Measurements from ENCODE around the gene ALDH3B2.
"Not testable (repeated sequence)": the region's sequence is repeated elsewhere in the genome, so short reads cannot be mapped to it uniquely, and the experiment has no call there.

ALDH3B2 gene

DNA sequence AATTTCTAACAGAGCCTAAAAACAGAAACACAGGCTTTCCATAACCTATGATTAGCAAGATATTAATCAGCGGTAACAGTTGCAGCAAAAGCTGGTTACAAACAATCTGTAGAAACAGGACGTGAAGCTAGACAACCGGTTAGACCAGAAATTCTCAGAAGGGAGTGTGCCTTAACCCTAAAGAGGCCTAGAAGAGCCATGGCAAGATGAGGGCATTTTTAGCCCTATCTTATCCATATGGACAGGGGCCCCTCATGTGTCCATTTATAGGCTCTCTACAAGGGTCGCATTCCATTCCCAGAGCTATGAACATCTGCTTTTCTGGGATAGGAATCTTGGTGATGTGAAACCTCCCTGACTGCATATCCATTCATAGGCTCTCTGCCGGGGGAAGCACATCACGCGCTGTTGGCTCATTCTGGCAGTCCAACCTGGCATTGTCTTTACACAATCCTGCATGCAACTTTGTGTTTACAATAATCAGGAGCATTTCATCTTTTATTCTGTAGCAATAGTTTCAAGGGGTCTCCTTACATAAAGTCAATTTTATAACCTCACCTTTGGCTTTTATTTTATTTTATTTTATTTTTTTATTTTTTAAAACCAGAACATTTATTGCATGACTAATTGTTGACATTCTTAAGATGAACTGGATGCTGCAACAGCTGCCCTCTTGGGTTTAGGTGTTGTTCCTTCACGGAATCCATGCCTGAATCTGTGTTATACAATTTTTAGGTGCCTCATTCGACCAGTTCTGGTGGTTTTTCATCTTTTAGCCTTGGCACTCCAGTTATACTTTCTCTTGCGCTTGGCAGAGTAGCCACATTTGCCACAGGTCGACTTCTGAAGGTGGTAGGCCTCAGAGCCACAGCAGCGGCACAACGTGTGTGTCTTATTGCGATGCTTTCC lies 8.0 kb upstream of the ALDH3B2 start:
- DNase-seq, result not testable (repeated sequence)

GRCh38 chr11:67680696-67681470 lies 6.5 kb upstream of the ALDH3B2 start:
- DNase-seq, result no peak

GRCh38 chr11:67675058-67675747 lies 780 bp upstream of the ALDH3B2 start:
- DNase-seq, result no peak

GRCh38 chr11:67673902-67674301 lies 521 bp downstream of the ALDH3B2 start:
- no peak for DNase-seq

DNA sequence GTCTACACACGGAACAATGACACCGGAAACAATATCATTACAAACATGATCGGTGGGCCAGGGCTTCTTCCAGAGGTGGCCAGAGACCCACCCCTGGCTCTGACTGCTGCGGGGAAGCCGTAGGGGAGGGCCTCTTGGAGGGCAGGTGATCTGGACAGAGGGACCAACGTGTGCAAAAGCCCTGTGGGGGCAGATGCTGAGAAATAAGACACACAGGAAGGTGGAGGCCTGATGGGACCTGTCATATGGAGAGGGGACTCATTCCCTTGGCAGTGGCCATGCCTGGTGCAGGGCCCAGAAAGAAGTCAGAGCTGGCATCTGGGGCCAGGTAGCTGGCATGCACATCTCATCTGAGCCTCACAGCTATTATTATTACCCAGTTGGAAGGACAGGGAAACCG lies 1.1 kb downstream of the ALDH3B2 start:
- no peak for DNase-seq

GRCh38 chr11:67671211-67671520 lies 3.3 kb downstream of the ALDH3B2 start:
- no peak for DNase-seq

DNA sequence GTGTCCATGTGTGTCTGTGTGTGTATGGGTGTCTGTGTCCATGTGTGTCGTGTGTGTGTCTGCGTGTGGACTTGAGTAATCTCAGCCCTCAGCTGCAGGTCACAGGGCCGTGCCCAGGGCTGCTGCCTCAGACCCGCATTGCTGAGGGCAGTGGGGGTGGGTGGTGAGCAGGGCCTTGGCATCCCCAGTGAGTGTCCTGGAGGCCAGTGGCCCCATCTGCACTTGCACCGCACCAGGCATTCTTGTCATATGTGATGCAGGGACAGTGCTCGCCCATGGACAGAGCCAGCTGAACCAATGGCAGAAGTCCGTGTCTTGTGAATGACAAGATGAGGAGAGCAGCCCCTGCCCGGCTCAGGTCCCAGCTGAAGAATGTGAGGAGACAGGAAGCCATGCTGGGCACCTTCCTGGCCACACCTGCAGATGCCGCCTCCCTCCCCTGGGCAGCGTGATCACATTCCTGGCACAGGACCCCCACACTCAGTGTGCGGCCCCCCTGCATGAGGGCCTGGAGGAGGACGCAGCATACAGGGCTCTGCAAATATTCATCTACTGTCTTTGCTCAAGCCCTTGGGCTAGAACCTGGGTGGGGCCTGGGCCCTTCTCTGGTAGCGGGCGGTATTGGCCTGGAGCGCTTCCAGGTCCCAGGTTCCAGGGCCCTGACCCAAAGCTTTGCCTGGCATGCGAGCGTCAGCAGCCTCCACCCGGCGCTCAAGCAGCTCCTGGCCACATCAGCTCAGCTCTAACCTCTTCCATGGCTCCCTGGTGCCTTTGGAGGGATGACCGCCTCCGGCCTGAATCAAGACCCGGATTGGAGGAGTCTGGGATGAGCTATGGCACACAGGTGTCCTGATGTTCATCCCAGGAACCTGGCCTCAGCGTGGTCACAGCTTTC lies 3.9 kb downstream of the ALDH3B2 start:
- no peak for DNase-seq

DNA sequence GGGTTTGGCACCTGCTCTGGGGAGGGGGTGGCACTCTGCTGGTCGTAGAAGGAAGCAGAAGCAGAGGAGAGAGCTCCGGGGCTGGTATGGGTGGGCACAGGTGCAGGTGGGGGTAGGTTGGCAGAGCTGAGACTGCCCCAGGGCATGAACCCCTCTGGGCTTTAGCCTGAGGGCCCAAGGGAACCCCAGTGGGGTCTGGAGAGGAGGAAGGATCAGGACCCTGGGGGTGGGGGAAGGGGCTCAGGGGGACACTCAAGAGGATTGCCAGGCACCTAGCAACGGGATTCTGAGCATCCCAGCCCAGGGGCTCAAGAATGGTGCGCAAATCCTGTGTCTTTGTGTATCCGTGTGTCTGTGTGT lies 6.3 kb downstream of the ALDH3B2 start:
- no peak for DNase-seq

DNA sequence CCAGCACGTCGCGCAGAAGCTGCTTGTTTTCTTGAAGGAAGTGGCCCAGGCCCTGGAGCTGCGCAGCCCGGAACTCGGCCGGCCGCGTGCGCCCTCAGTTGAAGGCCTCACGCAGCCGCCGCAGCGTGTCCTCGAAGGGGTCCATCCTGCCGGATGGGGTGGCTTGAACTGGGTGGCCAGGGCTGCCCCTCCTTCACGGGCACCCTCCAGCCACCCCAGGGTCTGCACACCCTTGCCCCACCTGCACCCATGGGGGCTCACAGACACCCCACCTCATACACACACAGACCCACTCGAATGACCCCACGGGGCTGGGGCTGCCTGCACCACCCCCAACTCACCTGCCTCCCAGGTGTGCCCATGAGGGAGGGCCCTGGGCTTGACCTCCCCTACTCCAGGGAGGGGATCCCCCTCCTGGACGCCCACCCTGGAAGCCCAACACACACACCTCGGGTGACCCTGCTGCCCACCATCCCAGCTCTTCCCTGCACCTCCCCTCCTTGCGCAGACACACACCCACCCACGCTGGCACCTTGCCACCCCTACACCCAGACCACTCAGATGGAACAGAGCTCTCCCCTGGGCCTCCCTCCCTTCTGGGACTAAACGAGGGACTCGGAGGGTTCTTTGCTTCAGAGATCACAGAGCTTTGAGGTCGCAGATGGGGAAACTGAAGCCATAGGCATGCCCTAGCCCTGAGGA lies 6.8 kb downstream of the ALDH3B2 start:
- no peak for DNase-seq

DNA sequence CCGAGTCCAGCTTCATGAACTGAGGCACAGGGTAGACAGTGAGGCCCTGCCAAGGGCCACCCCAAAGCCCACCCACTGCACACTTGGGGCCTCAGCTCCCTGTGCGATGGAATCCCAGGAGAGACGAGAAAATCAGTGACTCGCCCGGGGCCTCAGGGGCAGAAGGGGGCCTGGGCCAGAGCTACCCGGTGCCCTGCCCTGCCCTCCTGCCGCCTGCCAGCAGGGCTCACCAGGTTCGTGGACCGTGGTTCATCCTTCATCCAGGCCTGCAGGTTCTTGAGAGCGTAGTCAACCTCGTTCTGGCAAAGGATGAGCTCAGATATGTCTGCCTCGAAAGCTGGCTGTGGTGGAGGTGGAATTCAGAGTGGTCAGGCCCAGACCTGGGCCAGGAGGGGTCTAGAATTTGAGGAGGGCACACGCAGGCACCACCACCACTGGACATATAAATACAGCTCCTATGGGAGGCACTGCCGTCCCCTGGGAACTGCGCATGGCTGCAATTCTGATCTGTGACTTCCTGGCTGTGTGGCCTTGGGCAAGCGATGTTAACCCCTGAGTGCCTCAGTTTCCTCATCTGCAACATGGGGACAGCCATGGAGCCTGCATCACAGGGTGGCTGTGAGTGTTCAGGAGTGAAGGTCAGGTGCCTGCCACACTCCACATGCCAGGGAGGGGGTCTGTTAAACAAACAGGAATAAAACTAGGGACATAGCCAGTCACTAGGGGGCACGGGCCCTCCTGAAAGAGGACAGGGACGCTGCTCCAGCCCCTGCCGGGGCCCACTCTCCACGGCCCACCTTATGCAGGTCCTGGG lies 7.5 kb downstream of the ALDH3B2 start:
- DNase-seq, result no peak

GRCh38 chr11:67666303-67666645 lies 8.1 kb downstream of the ALDH3B2 start:
- DNase-seq, result no peak

DNA sequence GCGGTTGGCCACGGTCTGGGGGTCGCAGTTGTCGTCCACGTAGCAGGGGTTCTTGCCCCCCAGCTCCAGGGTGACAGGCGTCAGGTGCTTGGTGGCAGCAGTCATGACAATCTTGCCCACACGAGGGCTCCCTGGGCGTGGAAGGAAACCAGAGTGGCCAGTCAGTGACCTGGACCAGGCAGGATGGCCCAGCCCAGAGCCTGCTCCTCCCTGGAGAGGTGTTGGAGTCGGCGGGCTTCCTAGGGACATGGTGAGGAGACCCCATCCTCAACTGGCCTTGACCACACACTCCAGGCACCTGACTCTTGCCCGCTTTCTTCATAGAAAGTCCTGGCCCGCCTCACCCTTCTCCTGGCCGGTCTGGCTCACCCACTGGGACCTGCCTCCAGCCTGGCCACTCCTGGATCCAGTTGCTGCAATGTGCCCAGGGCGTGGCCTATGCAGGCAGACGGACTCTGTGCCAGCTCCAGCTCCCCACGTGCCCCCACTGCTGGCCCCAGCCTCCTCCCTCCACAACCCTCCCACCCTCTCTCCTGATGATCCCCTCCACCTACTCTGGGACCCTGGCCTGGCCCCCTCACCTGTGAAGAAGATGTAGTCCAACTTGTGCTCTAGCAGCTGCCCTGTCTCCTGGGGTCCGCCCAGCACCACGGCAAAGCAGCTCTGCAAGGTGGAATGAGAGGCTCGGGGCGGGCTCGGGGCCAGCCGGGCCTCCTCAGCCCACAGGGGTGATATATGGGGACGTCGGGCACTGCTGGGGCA lies 8.7 kb downstream of the ALDH3B2 start:
- no peak for DNase-seq

DNA sequence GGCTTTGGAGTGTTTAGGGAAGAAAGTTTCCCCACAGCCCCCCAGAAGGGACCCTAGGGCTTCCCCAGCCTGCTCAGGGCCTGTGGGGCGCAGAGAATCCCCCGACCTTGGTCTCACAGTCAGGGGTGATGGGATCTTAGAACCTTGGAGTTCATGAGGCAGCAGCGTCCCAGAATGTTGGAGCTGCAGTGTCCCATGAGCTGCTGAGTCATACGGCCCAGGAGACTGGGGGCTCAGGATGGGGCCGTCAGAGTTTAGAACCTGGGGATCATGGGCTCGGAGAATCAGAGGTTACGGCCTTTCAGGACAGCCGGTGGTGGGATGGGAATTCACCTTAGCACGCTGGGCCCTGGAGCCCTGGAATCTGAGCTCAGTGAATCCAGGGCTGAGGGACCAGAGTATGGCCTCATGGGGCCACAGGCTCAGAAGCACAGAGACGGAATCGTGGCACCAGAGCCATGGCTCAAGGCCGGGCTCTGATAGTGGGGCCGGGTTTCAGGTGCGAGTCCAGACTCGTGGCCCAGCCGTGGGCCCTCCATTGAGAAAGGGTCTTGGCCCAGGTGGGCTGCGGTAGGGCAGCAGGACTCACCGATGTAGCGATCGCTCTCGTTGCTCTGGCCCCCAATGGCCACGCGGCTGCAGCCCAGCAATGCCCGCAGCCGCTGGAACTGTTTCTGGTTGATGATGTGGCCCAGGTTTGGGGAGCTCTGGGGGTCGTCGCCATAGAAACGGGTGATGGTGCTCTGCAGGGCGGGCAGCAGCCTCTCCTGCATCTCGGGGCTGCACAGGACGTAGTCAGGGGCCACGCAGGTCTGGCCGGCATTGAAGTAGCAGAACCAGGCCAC lies 9.5 kb downstream of the ALDH3B2 start:
- DNase-seq, result no peak

DNA sequence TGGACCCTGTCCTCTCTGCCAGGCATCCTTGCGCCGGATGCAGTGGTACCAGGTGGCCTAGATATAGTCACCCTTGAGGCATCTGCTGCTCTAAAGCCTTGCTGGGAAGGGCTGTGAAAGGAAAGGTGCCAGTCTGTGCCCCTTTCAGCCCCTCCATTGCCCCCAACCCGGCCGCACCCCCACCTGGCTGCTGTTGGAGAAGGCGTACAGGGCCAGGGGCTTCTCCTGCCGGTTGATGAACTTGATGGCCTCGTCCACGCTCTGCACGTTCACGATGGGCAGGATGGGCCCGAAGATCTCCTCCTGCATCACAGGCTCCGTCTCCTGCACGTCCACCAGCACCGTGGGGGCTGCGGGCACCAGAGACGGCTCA lies 10.2 kb downstream of the ALDH3B2 start:
- no peak for DNase-seq

GRCh38 chr11:67663532-67664212 lies 10.8 kb downstream of the ALDH3B2 start:
- no peak for DNase-seq

GRCh38 chr11:67662835-67663531 lies 11.4 kb downstream of the ALDH3B2 start:
- DNase-seq, result no peak

DNA sequence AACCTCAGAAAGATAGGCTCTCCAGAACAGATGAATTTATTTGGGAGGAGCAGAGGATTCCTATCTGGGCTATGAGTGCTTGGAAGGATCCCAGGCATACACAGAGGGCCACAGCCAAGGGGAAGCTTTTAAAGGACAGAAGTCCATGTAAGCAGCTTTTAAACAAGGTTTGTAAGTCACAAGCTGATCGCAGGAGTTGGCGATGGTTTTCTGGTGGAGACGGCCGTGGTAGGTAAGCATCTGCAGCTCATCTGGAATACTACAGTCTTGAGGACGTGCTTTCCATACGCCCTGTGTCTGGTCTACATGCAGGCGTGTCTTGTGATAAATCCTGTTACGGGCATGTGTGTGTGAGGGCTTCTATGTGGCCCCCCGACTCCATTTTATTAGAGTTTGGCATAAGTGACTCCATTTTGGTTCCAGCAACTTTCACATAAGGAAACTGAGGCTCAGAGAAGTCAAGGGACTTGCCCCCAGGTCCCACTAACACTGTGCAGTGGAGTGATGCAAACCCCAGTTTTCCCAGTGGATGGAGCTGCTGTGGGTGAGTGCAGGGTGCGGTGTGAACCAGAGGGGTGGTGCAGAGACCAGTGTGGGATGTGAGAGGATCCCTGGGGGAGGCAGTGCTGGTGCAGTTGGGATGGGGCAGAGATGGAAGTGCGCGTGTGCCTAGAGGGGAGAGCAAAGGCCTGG lies 12.1 kb downstream of the ALDH3B2 start:
- no peak for DNase-seq

- not testable (repeated sequence) for DNase-seq
Measured at GRCh38 chr11:67660752-67661151, 13.7 kb downstream of the ALDH3B2 start.
